Caco-2 (cell line): Measurements from ENCODE around the gene ADAMTSL1. TPM values are rescaled to one million over a fixed set of nuclear protein-coding genes. Genes with fewer than 3 reads are reported as not detected.

Experiments used
- BruUV-seq: library from RNA; stranded (reverse); fragments of 400-500 nt; replicated peaks from 2 replicates; lab custom pipeline; 2021; lab: Mats Ljungman, UMichigan
- CTCF ChIA-PET: fragments of 300-600 bp; sonication (Branson Sonifier 250); formaldehyde crosslinking; loops from one replicate; lab custom pipeline; 2022; ENCODE audit warnings: antibody characterized with exemption; lab: Charles Lee
- POLR2A ChIA-PET: fragments of 300-600 bp; sonication (Branson Sonifier 250); formaldehyde crosslinking; loops from one replicate; lab custom pipeline; 2022; ENCODE audit warnings: antibody characterized with exemption; lab: Charles Lee
- DNase-seq, 2 experiments: peaks; one replicate each; pipeline versions ENCODE4 v3.0.0 to v3.0.0-alpha.2; 2020 to 2022
- H3K27me3 ChIP-seq: replicated peaks from 2 replicates; pipeline ENCODE4 v1.6.0; 2011; ENCODE audit warnings: low read length; ENCODE audit not compliant: control insufficient read depth, insufficient read depth
- H3K36me3 ChIP-seq: 2 replicates; pipeline ENCODE4 v1.5.1; 2011; ENCODE audit warnings: low read length; ENCODE audit not compliant: control insufficient read depth, insufficient read depth
- H3K4me1 ChIP-seq: fragments of 250-450 bp; sonication (Bioruptor Pico); 2 replicates; pipeline ENCODE4 v1.5.1; 2020; ENCODE audit warnings: mild to moderate bottlenecking
- H3K4me3 ChIP-seq: 2 replicates; pipeline ENCODE4 v1.5.1; 2011; ENCODE audit warnings: low read depth, mild to moderate bottlenecking, control low read depth, low read length
- H3K9me3 ChIP-seq: fragments of 250-450 bp; sonication (Bioruptor Pico); 2 replicates; pipeline ENCODE4 v1.5.1; 2020; ENCODE audit warnings: mild to moderate bottlenecking, moderate library complexity
- H3K27ac Mint-ChIP-seq: one replicate; pipeline ENCODE4 v1.8.0; 2022; ENCODE audit warnings: mixed read lengths; ENCODE audit not compliant: unreplicated experiment
- H3K27me3 Mint-ChIP-seq: one replicate; pipeline ENCODE4 v1.8.0; 2022; ENCODE audit warnings: mixed read lengths; ENCODE audit not compliant: insufficient read depth, unreplicated experiment
- H3K36me3 Mint-ChIP-seq: one replicate; pipeline ENCODE4 v1.8.0; 2022; ENCODE audit warnings: mild to moderate bottlenecking, mixed read lengths; ENCODE audit not compliant: insufficient read depth, unreplicated experiment
- H3K4me1 Mint-ChIP-seq: one replicate; pipeline ENCODE4 v1.8.0; 2022; ENCODE audit warnings: low read depth, mixed read lengths; ENCODE audit not compliant: unreplicated experiment
- H3K4me3 Mint-ChIP-seq: one replicate; pipeline ENCODE4 v1.8.0; 2022; ENCODE audit warnings: mild to moderate bottlenecking, moderate library complexity, mixed read lengths; ENCODE audit not compliant: unreplicated experiment
- H3K9me3 Mint-ChIP-seq: one replicate; pipeline ENCODE4 v1.8.0; 2022; ENCODE audit warnings: mixed read lengths; ENCODE audit not compliant: unreplicated experiment
- intact Hi-C: fragments of 100-400 bp; cut with micrococcal nuclease; formaldehyde crosslinking; loops from one replicate; pipeline ENCODE4 v1.10.0; 2022; ENCODE audit not compliant: unreplicated experiment
- total RNA-seq: library from RNA; stranded (reverse); gene quantifications from 2 replicates; pipeline ENCODE4 v1.2.3, GENCODE V29; 2022
- TF ChIP-seq, protein P1 (sequence below), 2 experiments: fragments of 200-600 bp in 1 of 2; IDR thresholded peaks; 1 replicate in 1 of 2; 2 replicates in 1 of 2; pipeline versions ENCODE4 v1.5.1 to v1.8.0; 2011 to 2022; ENCODE audit warnings: antibody characterized with exemption in 1 of 2, control low read depth in 1 of 2, inconsistent platforms in 1 of 2, low read depth in 1 of 2, low read length in 1 of 2, mild to moderate bottlenecking in 1 of 2, moderate library complexity in 1 of 2; ENCODE audit not compliant: insufficient read depth in 1 of 2, severe bottlenecking in 1 of 2, unreplicated experiment in 1 of 2

ADAMTSL1 gene
- total RNA-seq, 1 experiment from 2014 or later, result not detected

DNA sequence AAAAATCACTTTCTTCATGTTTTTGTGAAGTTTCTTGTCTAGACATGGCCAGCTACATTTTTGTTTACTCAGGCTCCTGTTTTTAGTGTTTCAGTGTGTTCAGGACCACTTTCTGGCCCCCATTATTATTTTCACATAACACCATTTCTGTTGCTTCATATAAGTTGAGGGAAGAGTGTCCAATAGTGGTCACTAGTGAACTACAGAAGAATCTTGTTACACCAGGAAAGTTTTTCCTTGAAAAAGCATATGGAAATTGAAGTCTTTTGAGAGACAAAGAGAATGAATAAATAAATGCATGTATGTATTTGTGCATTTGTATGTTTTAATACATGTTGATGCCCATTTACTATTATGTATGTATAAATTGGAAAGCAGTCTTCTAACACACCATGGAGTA is 3.8 kb downstream of the ADAMTSL1 start:
- Mint-ChIP-seq H3K9me3 (no peaks in the 10 kb centered on the region), H3K4me1 (no peaks in the 10 kb centered on the region), H3K4me3 (no peak overlapping the region), H3K36me3 (no peaks in the 10 kb centered on the region), H3K27ac (no peak overlapping the region), H3K27me3 (peaks cover 8% of the 10 kb centered on the region)
- DNase-seq, result no peak
- TF ChIP-seq, protein P1, sequence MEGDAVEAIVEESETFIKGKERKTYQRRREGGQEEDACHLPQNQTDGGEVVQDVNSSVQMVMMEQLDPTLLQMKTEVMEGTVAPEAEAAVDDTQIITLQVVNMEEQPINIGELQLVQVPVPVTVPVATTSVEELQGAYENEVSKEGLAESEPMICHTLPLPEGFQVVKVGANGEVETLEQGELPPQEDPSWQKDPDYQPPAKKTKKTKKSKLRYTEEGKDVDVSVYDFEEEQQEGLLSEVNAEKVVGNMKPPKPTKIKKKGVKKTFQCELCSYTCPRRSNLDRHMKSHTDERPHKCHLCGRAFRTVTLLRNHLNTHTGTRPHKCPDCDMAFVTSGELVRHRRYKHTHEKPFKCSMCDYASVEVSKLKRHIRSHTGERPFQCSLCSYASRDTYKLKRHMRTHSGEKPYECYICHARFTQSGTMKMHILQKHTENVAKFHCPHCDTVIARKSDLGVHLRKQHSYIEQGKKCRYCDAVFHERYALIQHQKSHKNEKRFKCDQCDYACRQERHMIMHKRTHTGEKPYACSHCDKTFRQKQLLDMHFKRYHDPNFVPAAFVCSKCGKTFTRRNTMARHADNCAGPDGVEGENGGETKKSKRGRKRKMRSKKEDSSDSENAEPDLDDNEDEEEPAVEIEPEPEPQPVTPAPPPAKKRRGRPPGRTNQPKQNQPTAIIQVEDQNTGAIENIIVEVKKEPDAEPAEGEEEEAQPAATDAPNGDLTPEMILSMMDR (IDR thresholded peaks at IDR 0.05; ENCODE audit: insufficient read depth in 1 of 2, low read depth in 1 of 2, low read length in 1 of 2, severe bottlenecking in 1 of 2, unreplicated experiment in 1 of 2), result no peak
- ChIA-PET POLR2A (no interaction called here), CTCF (no interaction called here)
- Histone ChIP-seq H3K4me1 (no peaks in the 10 kb centered on the region), H3K36me3 (no peaks in the 10 kb centered on the region), H3K27me3 (no peaks in the 10 kb centered on the region), H3K4me3 (no peak overlapping the region), H3K9me3 (no peaks in the 10 kb centered on the region)
- BruUV-seq, result no TSS peak
- intact Hi-C loops, result no loop called here

DNA sequence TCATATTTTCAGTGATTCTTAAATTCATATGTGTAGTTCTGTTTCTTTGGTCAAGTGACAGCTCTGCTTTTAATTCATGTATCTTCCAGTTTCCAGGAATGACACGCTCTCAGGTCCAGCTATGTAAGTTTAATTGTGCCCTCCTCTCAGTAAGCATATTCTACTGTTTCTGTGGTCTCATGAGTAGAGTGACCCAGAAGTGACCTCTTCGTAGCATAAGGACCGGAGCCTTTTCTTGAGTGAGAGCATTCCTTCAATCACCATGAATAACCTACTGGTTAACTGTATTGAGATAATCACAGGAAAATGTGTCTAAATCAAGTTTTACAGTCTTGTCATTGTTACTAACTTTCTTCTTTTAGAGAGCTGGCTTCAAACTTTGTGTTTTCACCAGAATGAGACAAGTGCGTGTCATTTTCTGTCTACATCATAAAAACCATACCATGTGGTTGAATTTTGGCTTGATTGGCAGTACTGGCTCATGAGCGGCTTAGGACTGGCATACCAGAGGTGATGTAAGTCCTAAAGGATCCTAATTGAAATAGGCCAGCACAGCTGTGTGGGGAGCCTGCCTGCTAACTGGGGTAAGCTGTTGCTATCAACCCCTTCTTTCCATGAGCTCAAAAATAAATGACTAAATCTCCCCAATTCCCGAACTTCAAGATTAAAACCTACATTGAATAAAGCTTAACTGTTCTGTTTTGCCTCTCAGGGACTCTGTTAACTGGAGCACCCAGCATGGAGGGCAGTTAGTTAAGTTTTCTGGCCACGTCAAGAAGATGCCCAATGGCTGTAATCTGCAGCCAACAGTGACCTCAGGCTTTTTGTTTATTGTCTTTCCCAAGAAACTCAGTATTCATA is 4.8 kb downstream of the ADAMTSL1 start:
- H3K9me3 Mint-ChIP-seq, result no peaks in the 10 kb centered on the region
- BruUV-seq, result no TSS peak
- intact Hi-C loops, result no loop called here
- TF ChIP-seq, protein P1 (IDR thresholded peaks at IDR 0.05; ENCODE audit: insufficient read depth in 1 of 2, low read depth in 1 of 2, low read length in 1 of 2, severe bottlenecking in 1 of 2, unreplicated experiment in 1 of 2), result no peak
- H3K36me3 ChIP-seq, result no peaks in the 10 kb centered on the region
- H3K27ac Mint-ChIP-seq, result no peak overlapping the region
- H3K4me1 Mint-ChIP-seq, result no peaks in the 10 kb centered on the region
- H3K36me3 Mint-ChIP-seq, result no peaks in the 10 kb centered on the region
- H3K27me3 Mint-ChIP-seq, result peaks cover 8% of the 10 kb centered on the region
- no peaks in the 10 kb centered on the region for H3K9me3 ChIP-seq
- H3K4me3 Mint-ChIP-seq, result no peak overlapping the region
- no peaks in the 10 kb centered on the region for H3K27me3 ChIP-seq
- CTCF ChIA-PET, result no interaction called here
- DNase-seq, result no peak
- POLR2A ChIA-PET, result no interaction called here
- H3K4me3 ChIP-seq, result no peak overlapping the region
- H3K4me1 ChIP-seq, result no peaks in the 10 kb centered on the region

DNA sequence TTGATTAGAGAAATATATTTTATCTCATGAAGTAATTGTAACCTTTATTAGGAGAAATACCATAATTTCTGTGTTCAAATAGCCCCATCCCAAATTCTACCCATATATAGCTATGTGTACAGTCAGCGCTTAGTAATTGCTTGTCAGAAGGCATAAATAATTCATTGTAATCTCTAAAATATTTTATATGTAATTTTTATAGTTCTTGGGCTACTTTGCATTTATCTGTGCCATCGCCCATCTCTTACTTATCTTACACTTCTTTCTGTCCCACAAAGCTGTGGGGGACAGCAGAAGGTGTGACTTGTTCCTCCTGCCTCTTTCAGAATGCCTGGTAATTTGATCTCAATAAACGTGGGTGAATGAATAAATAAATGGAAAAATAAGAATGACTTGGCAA is 5.5 kb downstream of the ADAMTSL1 start:
- Histone ChIP-seq H3K27me3 (no peaks in the 10 kb centered on the region), H3K36me3 (no peaks in the 10 kb centered on the region), H3K9me3 (no peaks in the 10 kb centered on the region), H3K4me3 (no peak overlapping the region), H3K4me1 (no peaks in the 10 kb centered on the region)
- H3K4me3 Mint-ChIP-seq, result no peak overlapping the region
- CTCF ChIA-PET, result no interaction called here
- intact Hi-C loops, result no loop called here
- DNase-seq, result no peak
- no TSS peak for BruUV-seq
- POLR2A ChIA-PET, result no interaction called here
- peaks cover 8% of the 10 kb centered on the region for H3K27me3 Mint-ChIP-seq
- no peaks in the 10 kb centered on the region for H3K9me3 Mint-ChIP-seq
- H3K4me1 Mint-ChIP-seq, result no peaks in the 10 kb centered on the region
- no peaks in the 10 kb centered on the region for H3K36me3 Mint-ChIP-seq
- H3K27ac Mint-ChIP-seq, result no peak overlapping the region
- TF ChIP-seq, protein P1 (IDR thresholded peaks at IDR 0.05; ENCODE audit: insufficient read depth in 1 of 2, low read depth in 1 of 2, low read length in 1 of 2, severe bottlenecking in 1 of 2, unreplicated experiment in 1 of 2), result no peak
